Measurements from ENCODE around the gene BRD2.

Gene BRD2

GRCh38 chr6:33018904-33019303, 50.5 kb downstream of the BRD2 start:
- Histone ChIP-seq H3K27ac (ENCODE audit: low read depth, low read length, severe bottlenecking) (no peak overlapping the region), H3K4me1 (ENCODE audit: control insufficient read depth, insufficient read depth, low read length, poor library complexity, severe bottlenecking) (no peaks in the 10 kb centered on the region), H3K36me3 (ENCODE audit: control insufficient read depth, insufficient read depth, low read length) (no peaks in the 10 kb centered on the region), H3K4me3 (ENCODE audit: extremely low read depth, insufficient read depth, low read length, poor library complexity, severe bottlenecking) (no peak overlapping the region), H3K9me3 (ENCODE audit: control insufficient read depth, low read length) (no peaks in the 10 kb centered on the region)
- WGBS, 2 experiments (ENCODE audit: insufficient coverage in 2 of 2), result 95 to 100% methylated on average over 4 of the region's 6 CpGs

GRCh38 chr6:33019372-33019771, 51.0 kb downstream of the BRD2 start:
- Histone ChIP-seq H3K36me3 (ENCODE audit: control insufficient read depth, insufficient read depth, low read length) (no peaks in the 10 kb centered on the region), H3K4me3 (ENCODE audit: extremely low read depth, insufficient read depth, low read length, poor library complexity, severe bottlenecking) (no peak overlapping the region), H3K27ac (ENCODE audit: low read depth, low read length, severe bottlenecking) (no peak overlapping the region), H3K9me3 (ENCODE audit: control insufficient read depth, low read length) (no peaks in the 10 kb centered on the region), H3K4me1 (ENCODE audit: control insufficient read depth, insufficient read depth, low read length, poor library complexity, severe bottlenecking) (no peaks in the 10 kb centered on the region)

GRCh38 chr6:33021917-33022316, 53.5 kb downstream of the BRD2 start:
- Histone ChIP-seq H3K4me1 (ENCODE audit: control insufficient read depth, insufficient read depth, low read length, poor library complexity, severe bottlenecking) (no peaks in the 10 kb centered on the region), H3K27ac (ENCODE audit: low read depth, low read length, severe bottlenecking) (no peak overlapping the region), H3K4me3 (ENCODE audit: extremely low read depth, insufficient read depth, low read length, poor library complexity, severe bottlenecking) (no peak overlapping the region), H3K9me3 (ENCODE audit: control insufficient read depth, low read length) (no peaks in the 10 kb centered on the region), H3K36me3 (ENCODE audit: control insufficient read depth, insufficient read depth, low read length) (no peaks in the 10 kb centered on the region)
- 84 to 88% methylated on average over 6 to 8 of the region's 11 CpGs for WGBS, 2 experiments (ENCODE audit: insufficient coverage in 2 of 2)

- Histone ChIP-seq H3K36me3 (ENCODE audit: control insufficient read depth, insufficient read depth, low read length) (no peaks in the 10 kb centered on the region), H3K27ac (ENCODE audit: low read depth, low read length, severe bottlenecking) (no peak overlapping the region), H3K9me3 (ENCODE audit: control insufficient read depth, low read length) (no peaks in the 10 kb centered on the region), H3K4me3 (ENCODE audit: extremely low read depth, insufficient read depth, low read length, poor library complexity, severe bottlenecking) (no peak overlapping the region), H3K4me1 (ENCODE audit: control insufficient read depth, insufficient read depth, low read length, poor library complexity, severe bottlenecking) (no peaks in the 10 kb centered on the region)
- WGBS, 2 experiments (ENCODE audit: insufficient coverage in 2 of 2), result no CpG with 5 or more reads among the region's 3 CpGs
Measured at GRCh38 chr6:33023536-33023935, 55.1 kb downstream of the BRD2 start.

- Histone ChIP-seq H3K4me3 (ENCODE audit: extremely low read depth, insufficient read depth, low read length, poor library complexity, severe bottlenecking) (no peak overlapping the region), H3K36me3 (ENCODE audit: control insufficient read depth, insufficient read depth, low read length) (no peaks in the 10 kb centered on the region), H3K4me1 (ENCODE audit: control insufficient read depth, insufficient read depth, low read length, poor library complexity, severe bottlenecking) (no peaks in the 10 kb centered on the region), H3K27ac (ENCODE audit: low read depth, low read length, severe bottlenecking) (no peak overlapping the region), H3K9me3 (ENCODE audit: control insufficient read depth, low read length) (no peaks in the 10 kb centered on the region)
Measured at GRCh38 chr6:33024521-33024920, 56.1 kb downstream of the BRD2 start.

GRCh38 chr6:33028220-33028849, 59.9 kb downstream of the BRD2 start:
- 56 to 80% methylated on average over 1 of the region's 1 CpG for WGBS, 2 experiments (ENCODE audit: insufficient coverage in 2 of 2)

GRCh38 chr6:33029328-33030184, 61.2 kb downstream of the BRD2 start:
- H3K4me3 ChIP-seq (ENCODE audit: extremely low read depth, insufficient read depth, low read length, poor library complexity, severe bottlenecking), result no peak overlapping the region
- WGBS, 2 experiments (ENCODE audit: insufficient coverage in 2 of 2), result 52 to 73% methylated on average over 5 to 6 of the region's 6 CpGs
- no peaks in the 10 kb centered on the region for H3K9me3 ChIP-seq (ENCODE audit: control insufficient read depth, low read length)
- H3K36me3 ChIP-seq (ENCODE audit: control insufficient read depth, insufficient read depth, low read length), result no peaks in the 10 kb centered on the region
- H3K27ac ChIP-seq (ENCODE audit: low read depth, low read length, severe bottlenecking), result no peak overlapping the region
- no peaks in the 10 kb centered on the region for H3K4me1 ChIP-seq (ENCODE audit: control insufficient read depth, insufficient read depth, low read length, poor library complexity, severe bottlenecking)

More at GRCh38 chr6:33028220-33028849, 59.9 kb downstream of the BRD2 start:
- Histone ChIP-seq H3K4me1 (ENCODE audit: control insufficient read depth, insufficient read depth, low read length, poor library complexity, severe bottlenecking) (no peaks in the 10 kb centered on the region), H3K36me3 (ENCODE audit: control insufficient read depth, insufficient read depth, low read length) (no peaks in the 10 kb centered on the region), H3K4me3 (ENCODE audit: extremely low read depth, insufficient read depth, low read length, poor library complexity, severe bottlenecking) (no peak overlapping the region), H3K27ac (ENCODE audit: low read depth, low read length, severe bottlenecking) (no peak overlapping the region), H3K9me3 (ENCODE audit: control insufficient read depth, low read length) (no peaks in the 10 kb centered on the region)

- 64% methylated on average over 2 of the region's 3 CpGs; no CpG with 5 or more reads in 1 of the 2 experiments for WGBS, 2 experiments (ENCODE audit: insufficient coverage in 2 of 2)
Measured at GRCh38 chr6:33030245-33030644, 61.9 kb downstream of the BRD2 start.

More at GRCh38 chr6:33030245-33030644, 61.9 kb downstream of the BRD2 start:
- H3K9me3 ChIP-seq (ENCODE audit: control insufficient read depth, low read length), result no peaks in the 10 kb centered on the region
- no peak overlapping the region for H3K27ac ChIP-seq (ENCODE audit: low read depth, low read length, severe bottlenecking)
- H3K4me3 ChIP-seq (ENCODE audit: extremely low read depth, insufficient read depth, low read length, poor library complexity, severe bottlenecking), result no peak overlapping the region
- no peaks in the 10 kb centered on the region for H3K4me1 ChIP-seq (ENCODE audit: control insufficient read depth, insufficient read depth, low read length, poor library complexity, severe bottlenecking)
- no peaks in the 10 kb centered on the region for H3K36me3 ChIP-seq (ENCODE audit: control insufficient read depth, insufficient read depth, low read length)

All from mesodermal cell (in vitro differentiated cells).